AG04450 (cell line): Measurements from ENCODE around the gene ABCD1. TPM values are rescaled to one million over a fixed set of nuclear protein-coding genes. Genes with fewer than 3 reads are reported as not detected.

Experiments
- CTCF ChIA-PET: fragments of 300-600, 350-600 bp; formaldehyde crosslinking; extraction: SDS; loops from one replicate; lab custom pipeline; 2022; ENCODE audit warnings: antibody characterized with exemption, inconsistent platforms; lab: Charles Lee
- POLR2A ChIA-PET: fragments of 350-600 bp; formaldehyde crosslinking; extraction: SDS; loops from one replicate; lab custom pipeline; 2021; ENCODE audit warnings: antibody characterized with exemption, inconsistent platforms; lab: Yijun Ruan, JAX
- DNase-seq: peaks from one replicate; pipeline ENCODE4 v3.0.0-alpha.2; 2011; ENCODE audit warnings: low read depth, low spot score
- H3K27ac ChIP-seq: one replicate; pipeline ENCODE4 v1.5.1; 2012; ENCODE audit warnings: low read depth, low read length, control low read depth
- H3K27me3 ChIP-seq: one replicate; pipeline ENCODE4 v1.6.0; 2012; ENCODE audit warnings: low read length; ENCODE audit not compliant: control insufficient read depth, insufficient read depth
- H3K4me3 ChIP-seq: 2 replicates; pipeline ENCODE4 v1.5.1; 2011; ENCODE audit warnings: mild to moderate bottlenecking, low read depth, low read length, control low read depth
- H3K9me3 ChIP-seq: 2 replicates; pipeline ENCODE4 v1.5.1; 2012; ENCODE audit warnings: low read length; ENCODE audit not compliant: control insufficient read depth, insufficient read depth
- CTCF ChIP-seq: IDR thresholded peaks from 2 replicates; pipeline ENCODE4 v1.5.1; 2011; ENCODE audit warnings: low read depth, low read length, control low read depth, inconsistent platforms
- polyA plus RNA-seq: library from polyadenylated mRNA; depleted of rRNA; stranded (reverse); fragments of >200 nt; gene quantifications from 2 replicates; pipeline ENCODE4 v1.2.3, GENCODE V29; 2011

Gene ABCD1
- polyA plus RNA-seq, 1 experiment, result 4.2 TPM

GRCh38 chrX:153708415-153708814, 16.2 kb upstream of the ABCD1 start:
- Histone ChIP-seq H3K27me3 (no peaks in the 10 kb centered on the region), H3K27ac (no peak overlapping the region), H3K4me3 (no peak overlapping the region), H3K9me3 (no peaks in the 10 kb centered on the region)
- ChIA-PET CTCF (interaction anchor here (1.1 to 2.9 kb wide), 11 partner anchors 8 to 766 kb away, joined by 3 to 21 read pairs (median 6); partner anchors contain the start of gene SLC6A8), POLR2A (no interaction called here)
- peak; percentile 33 for DNase-seq
- TF ChIP-seq CTCF, result peak; percentile 64

- Histone ChIP-seq H3K9me3 (no peaks in the 10 kb centered on the region), H3K27me3 (no peaks in the 10 kb centered on the region), H3K27ac (no peak overlapping the region), H3K4me3 (no peak overlapping the region)
- POLR2A ChIA-PET, result interaction anchor here (0.6 kb wide), 1 partner anchor 191 kb away, joined by 3 read pairs; no protein-coding TSS in a partner anchor
- DNase-seq, result no peak
- CTCF ChIA-PET, result interaction anchor here (1.1 to 2.9 kb wide), 3 partner anchors 10 to 170 kb away, joined by 3 to 11 read pairs (median 4); no protein-coding TSS in a partner anchor
- no peak for TF ChIP-seq CTCF
Observed at GRCh38 chrX:153709726-153710674, 14.7 kb upstream of the ABCD1 start.

GRCh38 chrX:153714256-153714655, 10.4 kb upstream of the ABCD1 start:
- POLR2A ChIA-PET, result no interaction called here
- no peak for TF ChIP-seq CTCF
- Histone ChIP-seq H3K9me3 (no peaks in the 10 kb centered on the region), H3K4me3 (no peak overlapping the region), H3K27me3 (no peaks in the 10 kb centered on the region), H3K27ac (no peak overlapping the region)
- no peak for DNase-seq
- CTCF ChIA-PET, result interaction anchor here (0.7 kb wide), 1 partner anchor 329 kb away, joined by 4 read pairs; no protein-coding TSS in a partner anchor

- H3K4me3 ChIP-seq, result no peak overlapping the region
- no peak for DNase-seq
- POLR2A ChIA-PET, result no interaction called here
- CTCF ChIA-PET, result no interaction called here
- H3K9me3 ChIP-seq, result no peaks in the 10 kb centered on the region
- no peak overlapping the region for H3K27ac ChIP-seq
- H3K27me3 ChIP-seq, result no peaks in the 10 kb centered on the region
- no peak for TF ChIP-seq CTCF
Observed at GRCh38 chrX:153717445-153717844, 7.2 kb upstream of the ABCD1 start.

- no peak overlapping the region for H3K27ac ChIP-seq
- DNase-seq, result no peak
- TF ChIP-seq CTCF, result no peak
- no peaks in the 10 kb centered on the region for H3K27me3 ChIP-seq
- no peak overlapping the region for H3K4me3 ChIP-seq
- POLR2A ChIA-PET, result no interaction called here
- CTCF ChIA-PET, result interaction anchor here (2.2 kb wide), 1 partner anchor 11 kb away, joined by 11 read pairs; no protein-coding TSS in a partner anchor
- no peaks in the 10 kb centered on the region for H3K9me3 ChIP-seq
Observed at GRCh38 chrX:153719238-153719637, 5.4 kb upstream of the ABCD1 start.
